Peyer's patch (tissue), 4 donors: ENCODE measurements around the gene HEMGN. TPM values are rescaled to one million over a fixed set of nuclear protein-coding genes. Genes with fewer than 3 reads are reported as not detected.

Experiments
- DNase-seq, 3 donors: peaks; one replicate each; pipeline ENCODE4 v3.0.0-alpha.2; 2017 to 2019
- H3K27ac ChIP-seq, 4 donors: fragments of 200-600 bp; sonication (generic); one replicate each; pipeline ENCODE4 v1.5.1; 2016 to 2019
- H3K27me3 ChIP-seq, 2 donors: fragments of 200-600 bp; sonication (generic); one replicate each; pipeline ENCODE4 v1.5.1; 2019
- H3K36me3 ChIP-seq, 3 donors: fragments of 200-600 bp; sonication (generic); one replicate each; pipeline ENCODE4 v1.5.1; 2016 to 2019
- H3K4me1 ChIP-seq, 4 donors: fragments of 200-600 bp; sonication (generic); one replicate each; pipeline ENCODE4 v1.5.1; 2016 to 2019
- H3K4me3 ChIP-seq, 4 donors: fragments of 200-600 bp; sonication (generic); 1 replicate in 3 of 4; 2 replicates in 1 of 4; pipeline ENCODE4 v1.5.1; 2016 to 2019; ENCODE audit warnings: mild to moderate bottlenecking in 1 of 4
- H3K9me3 ChIP-seq, 4 donors: fragments of 200-600 bp; sonication (generic); one replicate each; pipeline ENCODE4 v1.5.1; 2016 to 2019; ENCODE audit warnings: mild to moderate bottlenecking in 1 of 4
- CTCF ChIP-seq, 6 experiments: fragments of 450-650 bp in 4 of 6; fragments of 200-600 bp in 2 of 6; sonication (generic) in 1 of 6; IDR thresholded peaks; one replicate each; pipeline ENCODE4 v1.5.1; 2017 to 2019; ENCODE audit warnings: antibody characterized with exemption in 6 of 6, mild to moderate bottlenecking in 3 of 6, moderate library complexity in 1 of 6
- POLR2A ChIP-seq, 2 donors: fragments of 450-650 bp; IDR thresholded peaks; one replicate each; pipeline ENCODE4 v1.5.1; 2017; ENCODE audit warnings: antibody characterized with exemption in 2 of 2, mild to moderate bottlenecking in 2 of 2, moderate library complexity in 2 of 2
- total RNA-seq, 4 donors: library from RNA; depleted of rRNA; stranded (reverse); fragments of >200 nt; gene quantifications; one replicate each; pipeline ENCODE4 v1.1.0, GENCODE V29; 2016

Gene HEMGN
- total RNA-seq, result not detected

DNA sequence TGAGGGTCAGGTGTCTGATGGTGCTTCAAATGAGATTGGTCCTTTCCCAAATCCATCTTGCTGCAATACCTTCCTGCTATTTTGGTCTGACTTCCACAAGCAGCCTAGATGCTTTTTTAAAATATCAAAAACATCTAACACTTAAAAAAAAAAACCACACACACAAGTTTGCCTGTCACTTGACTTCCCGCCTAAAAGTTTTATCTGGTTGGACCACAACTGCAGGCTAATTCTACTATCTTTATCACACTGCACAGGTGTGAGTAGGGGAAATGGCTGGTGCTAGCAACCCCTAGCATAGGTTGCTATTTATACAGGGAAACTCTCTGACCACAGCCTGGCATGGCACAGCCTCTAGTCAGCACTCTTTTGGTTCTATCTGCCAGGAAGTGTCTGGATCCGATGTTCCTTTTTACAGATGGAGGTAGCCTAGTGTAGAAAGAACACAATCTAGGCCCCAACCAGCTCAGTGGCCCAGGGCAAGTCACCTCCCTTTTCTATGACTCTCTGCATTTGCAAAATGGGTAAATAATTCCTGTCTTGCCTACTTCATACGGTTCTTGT, at the start of gene HEMGN:
TSS of gene HEMGN (minus strand) at position 92 of the 564 bp plus-strand sequence. CDS start at position 56, 36 bp downstream.
- no peaks in the 10 kb centered on the region for H3K36me3 ChIP-seq
- TF ChIP-seq CTCF (IDR thresholded peaks at IDR 0.05) (no peak), POLR2A (IDR thresholded peaks at IDR 0.05) (no peak)
- peak within 1 kb of the TSS in 1 of 4 donors; percentile 0 for H3K27ac ChIP-seq
- no peaks in the 10 kb centered on the region for H3K9me3 ChIP-seq
- no peaks in the 10 kb centered on the region for H3K4me1 ChIP-seq
- peak in 1 of 3 donors; percentile 49 for DNase-seq
- no peaks in the 10 kb centered on the region for H3K27me3 ChIP-seq
- no peak within 1 kb of the TSS for H3K4me3 ChIP-seq

GRCh38 chr9:97987487-97987886, 49.5 kb upstream of the HEMGN start:
- no peak for DNase-seq
- H3K4me3 ChIP-seq, result no peak overlapping the region
- H3K9me3 ChIP-seq, result no peaks in the 10 kb centered on the region
- no peaks in the 10 kb centered on the region for H3K27me3 ChIP-seq
- TF ChIP-seq POLR2A (IDR thresholded peaks at IDR 0.05) (no peak), CTCF (IDR thresholded peaks at IDR 0.05) (no peak)
- H3K36me3 ChIP-seq, result no peaks in the 10 kb centered on the region
- H3K4me1 ChIP-seq, result peaks cover 0 to 43% (median 10%) of the 10 kb centered on the region in 4 donors
- no peak overlapping the region for H3K27ac ChIP-seq

GRCh38 chr9:97985058-97985861, 47.3 kb upstream of the HEMGN start:
- no peaks in the 10 kb centered on the region for H3K9me3 ChIP-seq
- DNase-seq, result peak in 1 of 3 donors; percentile 51
- H3K4me1 ChIP-seq, result peaks cover 3 to 30% (median 12%) of the 10 kb centered on the region in 4 donors
- H3K27ac ChIP-seq, result peak overlapping the region; percentile 98 to 100 (median 99)
- no peak for TF ChIP-seq CTCF (IDR thresholded peaks at IDR 0.05)
- no peak for TF ChIP-seq POLR2A (IDR thresholded peaks at IDR 0.05)
- H3K36me3 ChIP-seq, result no peaks in the 10 kb centered on the region
- peak overlapping the region; percentile 89 to 100 (median 98) for H3K4me3 ChIP-seq
- H3K27me3 ChIP-seq, result no peaks in the 10 kb centered on the region

GRCh38 chr9:97984188-97985057, 46.5 kb upstream of the HEMGN start:
- H3K4me1 ChIP-seq, result peaks cover 3 to 25% (median 12%) of the 10 kb centered on the region in 4 donors
- H3K4me3 ChIP-seq, result peak overlapping the region; percentile 89 to 100 (median 98)
- peak; percentile 16 to 65 for TF ChIP-seq POLR2A (IDR thresholded peaks at IDR 0.05)
- peak in 1 of 6 experiments; percentile 1 for TF ChIP-seq CTCF (IDR thresholded peaks at IDR 0.05)
- H3K27me3 ChIP-seq, result no peaks in the 10 kb centered on the region
- DNase-seq, result peak; percentile 72 to 87 (median 84)
- peak overlapping the region; percentile 98 to 100 (median 99) for H3K27ac ChIP-seq
- no peaks in the 10 kb centered on the region for H3K36me3 ChIP-seq
- no peaks in the 10 kb centered on the region for H3K9me3 ChIP-seq

DNA sequence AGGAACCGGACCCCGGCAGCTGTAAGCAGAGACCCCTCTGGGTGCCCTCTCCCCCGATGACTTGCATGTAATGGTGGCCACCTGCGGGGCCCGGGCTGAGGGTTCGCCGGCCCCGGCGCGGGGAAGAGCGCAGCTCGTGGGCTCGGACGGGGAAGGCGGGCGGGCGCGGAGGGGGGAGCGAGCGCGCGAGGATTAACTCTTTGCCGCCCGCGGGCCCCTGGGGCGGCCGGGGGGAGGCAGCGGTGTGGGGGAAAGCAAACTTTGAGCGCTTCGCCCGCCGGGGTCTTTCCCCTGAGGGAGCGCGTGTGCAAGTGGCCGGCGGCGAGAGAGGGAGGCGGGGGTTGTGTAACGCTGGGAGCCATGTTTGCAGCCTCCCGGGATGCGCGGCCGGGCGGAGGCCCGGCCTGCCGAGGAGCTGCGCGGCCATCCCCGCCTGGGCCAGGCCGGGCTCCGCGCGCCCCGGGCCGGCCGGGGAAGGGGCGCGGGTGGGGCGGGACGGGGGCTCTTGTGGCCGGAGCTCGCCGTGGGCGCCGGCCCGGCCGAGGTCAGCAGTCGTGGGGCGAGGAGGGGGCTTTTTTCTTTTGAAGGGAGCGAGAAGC, 45.7 kb upstream of the HEMGN start:
- peak overlapping the region; percentile 98 to 100 (median 99) for H3K27ac ChIP-seq
- no peaks in the 10 kb centered on the region for H3K27me3 ChIP-seq
- DNase-seq, result peak; percentile 64 to 82 (median 81)
- no peak for TF ChIP-seq CTCF (IDR thresholded peaks at IDR 0.05)
- peaks cover 3 to 25% (median 12%) of the 10 kb centered on the region in 4 donors for H3K4me1 ChIP-seq
- no peaks in the 10 kb centered on the region for H3K36me3 ChIP-seq
- peak overlapping the region; percentile 89 to 100 (median 98) for H3K4me3 ChIP-seq
- no peaks in the 10 kb centered on the region for H3K9me3 ChIP-seq
